Stimulated activated CD4-positive, alpha-beta T cell treated with anti-CD3 and anti-CD28 coated beads, Interleukin-12 subunit alpha, Interleukin-12 subunit beta, amount 100 ng/mL, for 48 hours (primary cell): ENCODE data around the gene C5.

ENCODE experiments used
- DNase-seq, 3 donors: peaks; one replicate each; pipeline ENCODE4 v3.0.0-alpha.2; 2020; ENCODE audit warnings: low read depth in 2 of 3, low spot score in 1 of 3

Gene C5

GRCh38 chr9:120926397-120926928 is 123.6 kb downstream of the C5 start, which contains the start of gene TRAF1:
Gene TRAF1 (minus strand): TSS chr9:120926796. CDS start chr9:120926075, 721 bp downstream.
- no peak for DNase-seq

- DNase-seq: peak; percentile 79 to 86 (median 81)
Measured at GRCh38 chr9:120925535-120926396, 124.3 kb downstream of the C5 start.

- DNase-seq: no peak
Measured at GRCh38 chr9:120924698-120925534, 125.2 kb downstream of the C5 start.

GRCh38 chr9:120923620-120924328 is 126.3 kb downstream of the C5 start:
- no peak for DNase-seq

GRCh38 chr9:120922404-120923195 is 127.5 kb downstream of the C5 start:
- no peak for DNase-seq

- no peak for DNase-seq
Measured at GRCh38 chr9:120921661-120922181, 128.4 kb downstream of the C5 start.

- DNase-seq: no peak
Measured at GRCh38 chr9:120920806-120921178, 129.3 kb downstream of the C5 start.

- no peak for DNase-seq
Measured at GRCh38 chr9:120919843-120920805, 130.0 kb downstream of the C5 start.

- DNase-seq: no peak
Measured at GRCh38 chr9:120918931-120919842, 130.9 kb downstream of the C5 start.

GRCh38 chr9:120917929-120918762 is 131.9 kb downstream of the C5 start:
- no peak for DNase-seq

- DNase-seq: no peak
Measured at GRCh38 chr9:120916991-120917880, 132.8 kb downstream of the C5 start.

- no peak for DNase-seq
Measured at GRCh38 chr9:120916588-120916987, 133.5 kb downstream of the C5 start.

- no peak for DNase-seq
Measured at GRCh38 chr9:120915854-120916470, 134.1 kb downstream of the C5 start.

- no peak for DNase-seq
Measured at GRCh38 chr9:120914953-120915352, 135.1 kb downstream of the C5 start.

GRCh38 chr9:120914396-120914795 is 135.7 kb downstream of the C5 start:
- no peak for DNase-seq
